Measurements from ENCODE around the gene WDFY1. TPM values are rescaled to one million over a fixed set of nuclear protein-coding genes. Genes with fewer than 3 reads are reported as not detected.

The WDFY1 gene
- total RNA-seq, 2 experiments from 2014 or later, result 41.1 to 41.5 TPM

DNA sequence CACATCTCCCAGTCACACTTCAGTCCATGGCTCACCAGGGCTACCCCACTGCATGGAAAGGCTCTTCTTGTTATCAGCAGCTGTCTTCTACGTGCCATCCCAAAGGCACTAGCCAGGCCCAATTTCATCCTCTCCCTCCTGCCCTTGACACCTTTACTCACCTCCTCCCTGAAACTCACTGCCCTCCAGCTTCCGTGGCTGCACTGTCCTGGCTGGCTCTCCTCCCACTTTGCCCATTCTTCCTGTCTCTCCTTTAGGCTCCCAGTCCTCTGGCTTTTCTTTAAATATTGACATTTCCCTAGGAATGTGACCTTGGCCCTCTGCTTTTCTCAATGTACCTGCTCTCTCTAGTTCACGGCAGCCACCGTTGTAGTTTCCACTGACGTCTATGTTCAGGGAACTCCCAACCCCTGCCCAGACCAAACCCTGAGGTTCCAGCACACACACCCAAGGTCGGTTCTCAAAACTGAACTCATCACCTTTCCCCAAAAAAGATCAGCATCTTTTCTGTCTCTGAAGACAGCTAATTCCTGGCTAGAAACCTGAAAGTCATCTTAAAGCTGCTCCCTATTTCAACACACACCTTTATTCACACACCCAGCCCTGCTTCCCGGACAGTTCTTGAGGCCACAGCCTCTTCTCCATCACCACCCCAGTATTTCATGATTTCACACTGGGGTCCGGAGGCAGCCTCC, 36.7 kb downstream of the WDFY1 start:
- Mint-ChIP-seq H3K4me3 (no peak overlapping the region), H3K4me1 (ENCODE audit: low read depth) (peaks cover 11% of the 10 kb centered on the region), H3K36me3 (ENCODE audit: low read depth) (peaks cover 58% of the 10 kb centered on the region), H3K27ac (no peak overlapping the region), H3K27me3 (no peaks in the 10 kb centered on the region), H3K9me3 (no peaks in the 10 kb centered on the region)
- H3K27me3 ChIP-seq (ENCODE audit: control insufficient read depth in 1 of 2, insufficient read depth in 2 of 2, low read length in 2 of 2), result no peaks in the 10 kb centered on the region
- ChIA-PET POLR2A (no interaction called here), CTCF (no interaction called here)
- peaks cover 3% of the 10 kb centered on the region for H3K4me1 ChIP-seq (ENCODE audit: insufficient read depth, low read length)
- no peak overlapping the region for H3K27ac ChIP-seq (ENCODE audit: low read depth in 1 of 2, low read length in 2 of 2)
- no peaks in the 10 kb centered on the region for H3K9me3 ChIP-seq (ENCODE audit: control insufficient read depth in 1 of 2, insufficient read depth in 1 of 2, low read length in 2 of 2)
- TF ChIP-seq, protein P1, sequence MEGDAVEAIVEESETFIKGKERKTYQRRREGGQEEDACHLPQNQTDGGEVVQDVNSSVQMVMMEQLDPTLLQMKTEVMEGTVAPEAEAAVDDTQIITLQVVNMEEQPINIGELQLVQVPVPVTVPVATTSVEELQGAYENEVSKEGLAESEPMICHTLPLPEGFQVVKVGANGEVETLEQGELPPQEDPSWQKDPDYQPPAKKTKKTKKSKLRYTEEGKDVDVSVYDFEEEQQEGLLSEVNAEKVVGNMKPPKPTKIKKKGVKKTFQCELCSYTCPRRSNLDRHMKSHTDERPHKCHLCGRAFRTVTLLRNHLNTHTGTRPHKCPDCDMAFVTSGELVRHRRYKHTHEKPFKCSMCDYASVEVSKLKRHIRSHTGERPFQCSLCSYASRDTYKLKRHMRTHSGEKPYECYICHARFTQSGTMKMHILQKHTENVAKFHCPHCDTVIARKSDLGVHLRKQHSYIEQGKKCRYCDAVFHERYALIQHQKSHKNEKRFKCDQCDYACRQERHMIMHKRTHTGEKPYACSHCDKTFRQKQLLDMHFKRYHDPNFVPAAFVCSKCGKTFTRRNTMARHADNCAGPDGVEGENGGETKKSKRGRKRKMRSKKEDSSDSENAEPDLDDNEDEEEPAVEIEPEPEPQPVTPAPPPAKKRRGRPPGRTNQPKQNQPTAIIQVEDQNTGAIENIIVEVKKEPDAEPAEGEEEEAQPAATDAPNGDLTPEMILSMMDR (IDR thresholded peaks at IDR 0.05), result no peak
- intact Hi-C loops (cut with DNase I, micrococcal nuclease), result no loop called here
- DNase-seq (no peak), ATAC-seq (ENCODE audit: poor library complexity) (no peak)
- peaks cover 27% of the 10 kb centered on the region for H3K36me3 ChIP-seq (ENCODE audit: insufficient read depth, low read length)
- H3K4me3 ChIP-seq (ENCODE audit: low read length), result no peak overlapping the region

- Histone ChIP-seq H3K27me3 (ENCODE audit: control insufficient read depth in 1 of 2, insufficient read depth in 2 of 2, low read length in 2 of 2) (no peaks in the 10 kb centered on the region), H3K4me3 (ENCODE audit: low read length) (no peak overlapping the region), H3K4me1 (ENCODE audit: insufficient read depth, low read length) (peaks cover 3% of the 10 kb centered on the region), H3K9me3 (ENCODE audit: control insufficient read depth in 1 of 2, insufficient read depth in 1 of 2, low read length in 2 of 2) (no peaks in the 10 kb centered on the region), H3K27ac (ENCODE audit: low read depth in 1 of 2, low read length in 2 of 2) (no peak overlapping the region), H3K36me3 (ENCODE audit: insufficient read depth, low read length) (peaks cover 20% of the 10 kb centered on the region)
- Mint-ChIP-seq H3K27ac (no peak overlapping the region), H3K4me3 (no peak overlapping the region), H3K27me3 (no peaks in the 10 kb centered on the region), H3K9me3 (no peaks in the 10 kb centered on the region), H3K36me3 (ENCODE audit: low read depth) (peaks cover 61% of the 10 kb centered on the region), H3K4me1 (ENCODE audit: low read depth) (peaks cover 7% of the 10 kb centered on the region)
- TF ChIP-seq, protein P1 (IDR thresholded peaks at IDR 0.05), result no peak
- intact Hi-C loops (cut with DNase I, micrococcal nuclease), result no loop called here
- ChIA-PET CTCF (no interaction called here), POLR2A (no interaction called here)
- DNase-seq, result no peak
- ATAC-seq (ENCODE audit: poor library complexity), result no peak
Measured at GRCh38 chr2:223905996-223906395, 39.1 kb downstream of the WDFY1 start.

DNA sequence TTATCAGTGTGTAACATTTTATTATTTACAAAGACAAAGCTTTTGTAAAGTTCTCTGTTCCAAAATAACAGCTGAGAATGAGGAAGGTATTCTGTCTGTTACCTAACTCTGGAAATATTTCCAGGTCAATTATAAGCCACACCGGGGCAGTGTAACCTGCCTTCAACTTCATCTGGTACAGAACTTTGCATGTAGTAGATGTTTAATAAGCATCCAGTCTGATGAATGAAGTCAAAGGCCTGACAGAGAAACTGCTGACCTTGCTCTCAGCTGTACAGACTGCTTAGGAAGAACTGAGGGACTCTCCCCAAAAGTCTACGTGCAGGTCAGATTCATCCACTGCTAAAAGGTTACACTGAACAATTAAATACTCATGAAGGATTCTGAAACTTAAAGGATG, 43.3 kb downstream of the WDFY1 start:
- POLR2A ChIA-PET, result no interaction called here
- no peak overlapping the region for H3K4me3 ChIP-seq (ENCODE audit: low read length)
- ATAC-seq (ENCODE audit: poor library complexity) (no peak), DNase-seq (no peak)
- H3K27ac ChIP-seq (ENCODE audit: low read depth in 1 of 2, low read length in 2 of 2), result no peak overlapping the region
- Mint-ChIP-seq H3K36me3 (ENCODE audit: low read depth) (peaks cover 72% of the 10 kb centered on the region), H3K27ac (no peak overlapping the region), H3K4me3 (no peak overlapping the region), H3K9me3 (no peaks in the 10 kb centered on the region), H3K27me3 (no peaks in the 10 kb centered on the region), H3K4me1 (ENCODE audit: low read depth) (no peaks in the 10 kb centered on the region)
- CTCF ChIA-PET, result no interaction called here
- H3K36me3 ChIP-seq (ENCODE audit: insufficient read depth, low read length), result peaks cover 54% of the 10 kb centered on the region
- TF ChIP-seq, protein P1 (IDR thresholded peaks at IDR 0.05), result no peak
- intact Hi-C loops (cut with DNase I, micrococcal nuclease), result loop anchor here in 1 of 2 experiments (2.0 kb wide), 1 partner anchor 27 kb away; no protein-coding TSS in a partner anchor
- no peaks in the 10 kb centered on the region for H3K9me3 ChIP-seq (ENCODE audit: control insufficient read depth in 1 of 2, insufficient read depth in 1 of 2, low read length in 2 of 2)
- peaks cover under 1% of the 10 kb centered on the region for H3K4me1 ChIP-seq (ENCODE audit: insufficient read depth, low read length)
- H3K27me3 ChIP-seq (ENCODE audit: control insufficient read depth in 1 of 2, insufficient read depth in 2 of 2, low read length in 2 of 2), result no peaks in the 10 kb centered on the region

All from CD4-positive, alpha-beta T cell (primary cell).